Pulmonary artery endothelial cell (primary cell): ENCODE measurements around the gene KIF20A. TPM values are rescaled to one million over a fixed set of nuclear protein-coding genes. Genes with fewer than 3 reads are reported as not detected.
A peak's percentile ranks its signal among the peaks of the same experiment; 100 is the strongest.
"Not testable (repeated sequence)": the region's sequence is repeated elsewhere in the genome, so short reads cannot be mapped to it uniquely, and the experiment has no call there.

ENCODE experiments used
- DNase-seq: peaks from one replicate; pipeline ENCODE4 v3.0.0-alpha.2; 2011; ENCODE audit warnings: low read depth, low spot score
- total RNA-seq: library from RNA; depleted of rRNA; stranded (reverse); fragments of >200 nt; gene quantifications from 2 replicates; pipeline ENCODE4 v1.2.3, GENCODE V29; 2014

KIF20A gene
- 47.2 and 125 TPM in 2 replicates for total RNA-seq

GRCh38 chr5:138178516-138179276 is at the start of gene KIF20A, which contains the start of gene BRD8:
Gene KIF20A, plus strand, starts transcription at chr5:138179112. Its CDS starts 569 bp downstream, at chr5:138179681.
Gene BRD8, minus strand, starts transcription at chr5:138178630. Its CDS starts 16 bp downstream, at chr5:138178614.
- peak; percentile 90 for DNase-seq

GRCh38 chr5:138129347-138129746 is 49.6 kb upstream of the KIF20A start:
- DNase-seq = no peak

DNA sequence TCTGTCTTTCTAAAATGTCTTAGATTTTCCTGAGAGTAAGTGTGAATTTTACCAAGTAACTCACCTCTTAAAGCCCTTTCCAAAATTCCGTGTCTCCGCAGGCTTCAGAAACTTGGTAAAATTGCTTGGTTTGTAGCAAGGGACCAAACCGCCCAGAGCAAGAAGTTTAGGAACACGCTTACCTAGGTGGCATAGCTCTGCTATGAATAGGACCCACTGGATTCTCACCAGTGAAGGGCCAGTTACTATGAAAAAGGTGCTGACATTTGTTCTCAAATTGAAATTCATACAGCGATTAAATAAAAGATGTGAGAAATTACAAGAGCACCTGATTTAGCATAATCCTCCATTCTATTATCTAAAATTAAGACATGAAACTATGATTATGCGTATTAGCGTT is 46.4 kb upstream of the KIF20A start:
- DNase-seq = no peak

DNA sequence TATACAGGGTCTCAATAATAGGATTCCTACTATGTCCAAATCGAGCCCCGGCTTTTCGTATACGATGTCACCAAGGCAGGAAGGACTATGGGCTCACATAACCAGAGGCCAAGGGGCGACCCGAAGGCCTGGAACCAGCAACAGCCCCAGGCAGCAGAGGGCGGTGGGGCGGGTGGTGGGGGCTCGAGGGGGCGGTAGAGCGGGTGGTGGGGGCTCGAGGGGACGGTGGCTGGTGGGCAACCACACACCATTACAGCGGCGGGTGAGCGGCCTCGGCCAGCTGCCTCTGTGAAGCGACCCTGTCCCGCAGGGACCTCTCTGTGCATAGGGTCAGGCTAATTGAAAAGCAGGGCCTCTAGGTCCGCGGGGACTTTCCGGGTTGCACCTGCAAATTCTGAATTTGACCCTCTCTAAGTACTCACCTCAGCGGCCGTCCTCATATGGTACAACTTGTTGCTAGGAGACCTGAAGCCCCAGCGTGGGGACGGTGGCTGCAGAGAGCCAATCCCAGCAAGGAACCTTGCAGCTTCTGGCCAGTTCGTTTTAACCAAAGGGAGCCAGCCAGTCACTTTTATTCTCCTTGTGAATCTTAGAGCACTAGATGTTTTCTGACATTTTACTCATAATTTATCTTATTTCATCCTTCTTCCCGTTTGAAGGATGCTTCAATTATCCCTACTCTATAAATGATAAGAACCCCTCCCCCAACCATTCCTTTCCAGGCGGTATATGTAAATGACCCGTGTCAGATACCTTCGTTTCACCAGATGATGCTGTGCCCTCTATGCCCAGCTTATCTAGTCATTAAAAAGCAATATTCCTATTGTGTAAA is 39.7 kb upstream of the KIF20A start, which contains the start of gene NME5:
NME5 (minus strand) TSS at position 480 of the 832 bp plus-strand sequence. CDS start 648 bp downstream, outside the sequence.
- DNase-seq = peak; percentile 22

- no peak for DNase-seq
Observed at GRCh38 chr5:138139781-138140090, 39.2 kb upstream of the KIF20A start.

- DNase-seq = no peak
Observed at GRCh38 chr5:138140268-138140667, 38.6 kb upstream of the KIF20A start.

- no peak for DNase-seq
Observed at GRCh38 chr5:138141734-138142133, 37.2 kb upstream of the KIF20A start.

GRCh38 chr5:138143578-138143977 is 35.3 kb upstream of the KIF20A start:
- DNase-seq = not testable (repeated sequence)

- DNase-seq = peak; percentile 47
Observed at GRCh38 chr5:138148811-138149210, 30.1 kb upstream of the KIF20A start.

DNA sequence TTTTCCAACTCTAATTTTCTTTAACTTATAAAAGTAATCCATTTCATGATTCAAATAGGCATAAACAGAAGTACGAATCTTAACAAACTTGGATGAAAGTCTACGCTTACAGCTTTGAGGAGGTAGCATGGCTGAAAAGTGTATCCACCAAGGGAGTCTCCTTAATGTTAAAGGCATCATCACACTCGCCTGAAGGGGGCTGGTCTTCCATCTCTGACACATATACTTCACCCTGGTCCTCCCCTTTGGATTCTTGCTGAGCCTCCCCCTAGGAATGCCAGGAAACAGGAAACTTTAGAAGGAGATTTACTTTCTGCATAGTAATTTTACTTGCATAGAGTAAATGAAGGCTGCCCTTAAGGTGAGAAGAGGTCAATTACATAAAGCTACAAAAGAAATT is 29.4 kb upstream of the KIF20A start:
- DNase-seq = no peak

DNA sequence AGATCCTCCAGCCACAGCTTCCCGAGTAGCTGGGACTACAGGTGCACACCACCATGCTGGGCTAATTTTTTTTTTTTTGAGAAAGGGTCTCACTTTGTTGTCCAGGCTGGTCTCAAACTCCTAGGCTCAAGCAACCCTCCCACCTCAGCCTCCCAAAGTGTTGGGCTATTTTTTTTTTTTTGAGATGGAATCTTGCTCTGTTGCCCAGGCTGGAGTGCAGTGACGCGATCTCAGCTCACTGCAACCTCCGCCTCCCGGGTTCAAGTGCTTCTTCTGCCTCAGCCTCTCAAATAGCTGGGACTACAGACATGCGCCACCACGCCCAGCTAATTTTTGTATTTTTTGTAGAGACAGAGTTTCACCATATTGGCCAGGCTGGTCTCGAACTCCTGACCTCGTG is 22.9 kb upstream of the KIF20A start:
- DNase-seq = not testable (repeated sequence)

DNA sequence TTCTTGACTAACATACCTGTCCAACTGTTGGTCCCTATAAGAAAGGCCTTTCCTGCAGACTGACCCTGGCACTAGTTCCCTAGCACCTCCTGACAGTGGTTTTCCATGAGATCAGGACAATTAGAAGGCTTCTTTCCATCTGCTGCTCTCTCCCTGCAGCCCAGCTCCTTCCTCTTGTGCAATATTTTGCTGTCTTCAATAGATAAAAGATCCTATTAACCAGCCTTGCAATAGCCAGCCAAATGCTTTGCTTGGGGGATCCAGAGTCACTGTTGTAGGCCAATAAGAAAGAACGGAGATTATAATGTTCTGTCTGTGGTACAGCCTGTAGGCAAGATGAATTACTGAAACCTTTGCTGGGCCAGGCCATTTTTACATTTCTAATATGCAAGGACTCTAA is 21.3 kb upstream of the KIF20A start:
- DNase-seq = no peak

- no peak for DNase-seq
Observed at GRCh38 chr5:138159666-138160065, 19.2 kb upstream of the KIF20A start.

DNA sequence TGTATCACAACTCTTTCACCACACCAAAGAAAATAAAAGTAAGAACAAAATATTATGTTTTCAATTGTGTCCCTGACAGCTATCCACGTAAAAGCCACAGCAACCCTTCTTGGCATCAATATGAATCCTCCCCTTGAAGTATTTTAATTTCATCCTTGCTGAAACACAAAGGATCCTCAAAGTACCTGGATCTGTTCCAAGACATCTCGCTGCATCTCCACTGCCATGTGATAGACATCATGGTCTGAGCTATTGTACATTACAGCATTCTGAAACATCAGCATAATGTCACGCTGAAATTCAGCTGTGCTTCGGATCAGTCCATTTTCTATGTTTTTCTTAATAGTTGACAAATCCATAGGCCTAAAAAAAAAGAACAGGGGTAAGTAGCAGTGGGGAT is 18.2 kb upstream of the KIF20A start:
- DNase-seq = no peak

- no peak for DNase-seq
Observed at GRCh38 chr5:138163721-138164120, 15.2 kb upstream of the KIF20A start.

DNA sequence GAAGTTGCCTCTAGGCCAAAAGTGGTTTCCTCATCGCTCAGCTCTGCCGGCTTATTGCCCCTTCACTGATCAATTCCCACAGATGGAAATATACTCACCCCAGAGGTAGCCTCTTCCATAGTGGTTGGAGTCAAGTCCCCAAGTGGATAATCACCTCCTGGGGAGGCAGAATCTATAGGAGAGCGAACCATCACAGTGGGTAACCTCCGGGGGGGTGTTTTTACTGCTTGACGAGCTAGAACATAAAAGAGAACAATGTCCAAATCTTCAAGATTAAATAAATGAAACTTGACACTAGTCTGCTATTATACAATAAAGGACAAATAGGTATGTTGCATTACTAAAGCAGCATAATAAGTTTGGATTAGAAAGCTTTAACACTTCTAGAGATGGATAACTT is 9.8 kb upstream of the KIF20A start:
- DNase-seq = no peak

- no peak for DNase-seq
Observed at GRCh38 chr5:138170299-138170698, 8.6 kb upstream of the KIF20A start.

DNA sequence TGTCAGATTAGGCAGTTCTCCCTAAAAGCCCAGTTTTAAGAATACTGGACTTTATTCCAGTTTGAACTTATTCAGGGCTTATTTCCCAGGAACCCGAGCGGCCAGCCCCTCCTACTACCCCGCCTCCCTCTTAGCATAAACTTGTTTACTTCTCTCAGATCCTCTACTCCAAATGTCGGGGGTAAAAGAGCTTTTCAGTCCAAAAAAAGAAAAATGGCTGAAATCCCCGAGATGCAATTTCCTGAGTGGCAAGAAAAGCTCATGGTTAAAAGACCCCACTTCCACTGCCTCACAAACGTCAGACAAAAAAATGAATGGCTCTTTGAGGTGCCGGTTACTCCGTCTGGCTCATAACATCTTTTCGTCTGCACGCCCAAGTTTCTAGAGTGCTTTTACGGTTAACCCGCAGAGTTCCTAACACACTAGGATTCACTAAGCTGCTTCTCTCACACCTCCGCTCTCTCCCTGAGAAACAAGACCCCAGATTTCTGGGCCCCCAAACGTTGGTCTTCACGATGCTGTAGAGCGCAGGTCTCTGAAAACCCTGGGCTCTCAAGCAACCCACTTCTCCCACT is 884 bp upstream of the KIF20A start:
- DNase-seq = no peak

DNA sequence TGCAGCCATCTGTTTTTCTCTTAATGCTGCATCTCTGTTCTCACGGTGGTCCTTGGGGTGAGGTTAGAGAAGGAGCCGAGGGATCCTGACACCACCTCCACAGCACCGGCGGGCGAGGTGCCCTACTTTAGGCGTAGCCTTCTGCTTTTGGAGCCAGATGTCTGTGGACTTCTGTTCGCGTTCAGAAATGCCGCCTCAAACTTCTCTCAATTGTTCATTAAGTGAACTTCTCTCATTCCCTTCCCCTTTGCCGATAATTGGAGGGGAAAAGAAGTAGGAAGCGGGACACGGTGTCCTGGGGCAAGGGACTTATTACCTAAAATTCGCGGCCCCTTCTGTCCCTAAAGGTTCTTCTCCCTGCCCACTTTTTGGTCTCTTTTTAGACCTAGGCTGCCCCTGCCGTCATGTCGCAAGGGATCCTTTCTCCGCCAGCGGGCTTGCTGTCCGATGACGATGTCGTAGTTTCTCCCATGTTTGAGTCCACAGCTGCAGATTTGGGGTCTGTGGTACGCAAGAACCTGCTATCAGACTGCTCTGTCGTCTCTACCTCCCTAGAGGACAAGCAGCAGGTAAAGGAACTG is 455 bp downstream of the KIF20A start:
- DNase-seq = no peak

DNA sequence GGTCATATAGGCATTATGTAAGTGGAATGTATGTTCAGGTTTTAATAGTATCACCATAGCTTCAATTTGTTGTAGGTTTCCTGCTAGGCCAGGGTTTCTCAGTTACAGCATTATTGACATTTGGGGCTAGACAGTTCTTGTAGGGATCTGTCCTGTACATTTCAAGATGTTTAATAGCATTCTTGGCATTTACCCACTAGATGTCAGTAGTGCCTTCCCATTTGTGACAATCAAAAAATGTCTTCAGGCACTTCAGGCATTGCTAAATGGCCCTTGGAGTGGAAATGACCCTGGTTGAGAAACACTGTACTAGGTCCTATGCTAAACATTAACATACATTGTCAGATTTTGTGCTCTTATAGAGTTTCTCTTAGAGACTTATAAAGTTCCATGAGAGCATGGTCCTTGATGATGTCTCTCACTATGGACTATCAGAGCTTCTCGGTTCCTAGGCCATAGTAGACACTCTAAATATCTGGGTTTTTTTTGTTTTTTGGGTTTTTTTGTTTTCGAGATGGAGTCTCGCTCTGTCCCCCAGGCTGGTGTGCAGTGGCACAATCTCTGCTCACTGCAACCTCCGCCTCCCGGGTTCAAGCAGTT is 1.4 kb downstream of the KIF20A start:
- no peak for DNase-seq

- DNase-seq = no peak
Observed at GRCh38 chr5:138180841-138181240, 1.9 kb downstream of the KIF20A start.
